Parathyroid adenoma (tissue), 2 donors: ENCODE measurements around the gene HMHB1.

ENCODE experiments used
- H2AFZ ChIP-seq: fragments of 300-600 bp; sonication (generic); one replicate; pipeline ENCODE4 v1.7.0; 2017; ENCODE audit warnings: antibody characterized with exemption, mild to moderate bottlenecking
- H3K27ac ChIP-seq: fragments of 300-600 bp; sonication (generic); one replicate; pipeline ENCODE4 v1.7.0; 2017
- H3K27me3 ChIP-seq: fragments of 300-600 bp; sonication (generic); one replicate; pipeline ENCODE4 v1.7.0; 2017; ENCODE audit warnings: low read length; ENCODE audit not compliant: control insufficient read depth, insufficient read depth
- H3K36me3 ChIP-seq: fragments of 300-600 bp; sonication (generic); one replicate; pipeline ENCODE4 v1.7.0; 2017; ENCODE audit warnings: low read length; ENCODE audit not compliant: control insufficient read depth, insufficient read depth
- H3K4me1 ChIP-seq: fragments of 300-600 bp; sonication (generic); one replicate; pipeline ENCODE4 v1.7.0; 2017; ENCODE audit warnings: control low read depth
- H3K4me2 ChIP-seq: fragments of 300-600 bp; sonication (generic); one replicate; pipeline ENCODE4 v1.7.0; 2017; ENCODE audit warnings: low read length
- H3K4me3 ChIP-seq: fragments of 300-600 bp; sonication (generic); one replicate; pipeline ENCODE4 v1.7.0; 2017; ENCODE audit warnings: low read depth, low read length
- H3K79me2 ChIP-seq: fragments of 300-600 bp; sonication (generic); one replicate; pipeline ENCODE4 v1.7.0; 2017; ENCODE audit warnings: control low read depth
- H3K9ac ChIP-seq: fragments of 300-600 bp; sonication (generic); one replicate; pipeline ENCODE4 v1.7.0; 2017; ENCODE audit warnings: mild to moderate bottlenecking
- H3K9me3 ChIP-seq: fragments of 300-600 bp; sonication (generic); one replicate; pipeline ENCODE4 v1.7.0; 2017; ENCODE audit warnings: low read length; ENCODE audit not compliant: control insufficient read depth
- CTCF ChIP-seq: fragments of 300-600 bp; sonication (generic); IDR thresholded peaks from one replicate; pipeline ENCODE4 v1.7.0; 2017; ENCODE audit warnings: antibody characterized with exemption, mild to moderate bottlenecking
- donor health status: primary hyperparathyroidism.

Gene HMHB1

GRCh38 chr5:143796753-143797152 is 15.2 kb upstream of the HMHB1 start:
- Histone ChIP-seq H3K4me3 (no peak overlapping the region), H3K9me3 (no peaks in the 10 kb centered on the region), H3K27ac (no peak overlapping the region), H3K79me2 (no peaks in the 10 kb centered on the region), H2AFZ (no peak overlapping the region), H3K4me2 (no peak overlapping the region), H3K4me1 (no peaks in the 10 kb centered on the region), H3K27me3 (no peaks in the 10 kb centered on the region), H3K36me3 (no peaks in the 10 kb centered on the region), H3K9ac (no peak overlapping the region)
- no peak for TF ChIP-seq CTCF

GRCh38 chr5:143800715-143801114 is 11.2 kb upstream of the HMHB1 start:
- Histone ChIP-seq H3K36me3 (no peaks in the 10 kb centered on the region), H3K79me2 (no peaks in the 10 kb centered on the region), H3K4me3 (no peak overlapping the region), H2AFZ (no peak overlapping the region), H3K9ac (no peak overlapping the region), H3K27ac (no peak overlapping the region), H3K9me3 (no peaks in the 10 kb centered on the region), H3K4me2 (no peak overlapping the region), H3K4me1 (no peaks in the 10 kb centered on the region), H3K27me3 (no peaks in the 10 kb centered on the region)
- no peak for TF ChIP-seq CTCF

GRCh38 chr5:143801252-143801939 is 10.6 kb upstream of the HMHB1 start:
- no peak overlapping the region for H3K9ac ChIP-seq
- no peak for TF ChIP-seq CTCF
- H3K4me1 ChIP-seq = no peaks in the 10 kb centered on the region
- H3K36me3 ChIP-seq = no peaks in the 10 kb centered on the region
- H3K79me2 ChIP-seq = no peaks in the 10 kb centered on the region
- no peaks in the 10 kb centered on the region for H3K27me3 ChIP-seq
- no peak overlapping the region for H3K4me2 ChIP-seq
- H3K4me3 ChIP-seq = no peak overlapping the region
- no peak overlapping the region for H3K27ac ChIP-seq
- H3K9me3 ChIP-seq = no peaks in the 10 kb centered on the region
- H2AFZ ChIP-seq = no peak overlapping the region

- Histone ChIP-seq H2AFZ (no peak overlapping the region), H3K4me2 (no peak overlapping the region), H3K27ac (no peak overlapping the region), H3K4me1 (no peaks in the 10 kb centered on the region), H3K9me3 (no peaks in the 10 kb centered on the region), H3K9ac (no peak overlapping the region), H3K36me3 (no peaks in the 10 kb centered on the region), H3K79me2 (no peaks in the 10 kb centered on the region), H3K27me3 (no peaks in the 10 kb centered on the region), H3K4me3 (no peak overlapping the region)
- TF ChIP-seq CTCF = no peak
Measured at GRCh38 chr5:143805861-143806260, 6.1 kb upstream of the HMHB1 start.

- Histone ChIP-seq H3K4me3 (no peak overlapping the region), H3K9me3 (no peaks in the 10 kb centered on the region), H3K79me2 (no peaks in the 10 kb centered on the region), H3K4me2 (no peak overlapping the region), H3K27me3 (no peaks in the 10 kb centered on the region), H3K4me1 (no peaks in the 10 kb centered on the region), H2AFZ (no peak overlapping the region), H3K9ac (no peak overlapping the region), H3K27ac (no peak overlapping the region), H3K36me3 (no peaks in the 10 kb centered on the region)
- no peak for TF ChIP-seq CTCF
Measured at GRCh38 chr5:143806579-143806978, 5.4 kb upstream of the HMHB1 start.
